HG03175 (cell line): Measurements from ENCODE around the gene HES5.

Experiments
- ATAC-seq: cut with Tn5 transposase; IDR thresholded peaks from one replicate; pipeline ENCODE4 v1.9.1; 2021; ENCODE audit warnings: mild to moderate bottlenecking, moderate library complexity; ENCODE audit not compliant: unreplicated experiment

The HES5 gene

GRCh38 chr1:2516946-2517345 lies 13.1 kb downstream of the HES5 start:
- ATAC-seq = no peak

- ATAC-seq = no peak
Observed at GRCh38 chr1:2516124-2516523, 13.9 kb downstream of the HES5 start.

GRCh38 chr1:2515763-2516080 lies 14.3 kb downstream of the HES5 start:
- ATAC-seq = no peak

GRCh38 chr1:2514863-2515762 lies 14.9 kb downstream of the HES5 start:
- ATAC-seq = no peak

GRCh38 chr1:2513939-2514652 lies 16.0 kb downstream of the HES5 start:
- no peak for ATAC-seq

- no peak for ATAC-seq
Observed at GRCh38 chr1:2512862-2513421, 17.1 kb downstream of the HES5 start.

GRCh38 chr1:2510366-2511155 lies 19.5 kb downstream of the HES5 start:
- no peak for ATAC-seq

GRCh38 chr1:2509589-2509988 lies 20.5 kb downstream of the HES5 start:
- ATAC-seq = no peak

- ATAC-seq = no peak
Observed at GRCh38 chr1:2508751-2509150, 21.3 kb downstream of the HES5 start.

GRCh38 chr1:2508180-2508579 lies 21.9 kb downstream of the HES5 start:
- ATAC-seq = no peak

- ATAC-seq = no peak
Observed at GRCh38 chr1:2507744-2508155, 22.3 kb downstream of the HES5 start.

- no peak for ATAC-seq
Observed at GRCh38 chr1:2506901-2507565, 23.0 kb downstream of the HES5 start.

- no peak for ATAC-seq
Observed at GRCh38 chr1:2506007-2506860, 23.8 kb downstream of the HES5 start.

- no peak for ATAC-seq
Observed at GRCh38 chr1:2505461-2505994, 24.5 kb downstream of the HES5 start.

- no peak for ATAC-seq
Observed at GRCh38 chr1:2504949-2505272, 25.2 kb downstream of the HES5 start.

- ATAC-seq = no peak
Observed at GRCh38 chr1:2504225-2504948, 25.7 kb downstream of the HES5 start.

- no peak for ATAC-seq
Observed at GRCh38 chr1:2503554-2504224, 26.4 kb downstream of the HES5 start.
